SK-N-SH (cell line): Measurements from ENCODE around the gene TEX38. TPM values are rescaled to one million over a fixed set of nuclear protein-coding genes. Genes with fewer than 3 reads are reported as not detected.

ENCODE experiments used
- CTCF ChIA-PET: fragments of 300-600, 350-600 bp; formaldehyde crosslinking; extraction: SDS; loops from one replicate; lab custom pipeline; 2021; lab: Yijun Ruan, JAX
- POLR2A ChIA-PET: fragments of 350-600 bp; sonication (Branson Sonifier 250); formaldehyde crosslinking; extraction: SDS; loops from one replicate; lab custom pipeline; 2020; ENCODE audit warnings: antibody characterized with exemption, inconsistent platforms; lab: Yijun Ruan, JAX
- DNase-seq: peaks from one replicate; pipeline ENCODE4 v3.0.0; 2012
- H2AFZ ChIP-seq: fragments of 200-600 bp; sonication (generic); 2 replicates; pipeline ENCODE4 v1.8.1; 2016; ENCODE audit warnings: antibody characterized with exemption, mild to moderate bottlenecking, low read depth
- H3F3A ChIP-seq: fragments of 200-600 bp; sonication (generic); replicated peaks from 2 replicates; pipeline ENCODE3; 2016; ENCODE audit warnings: antibody characterized with exemption, mild to moderate bottlenecking; ENCODE audit not compliant: insufficient read depth
- H3K27ac ChIP-seq, 2 experiments: fragments of 200-500 bp in 1 of 2; fragments of 200-600 bp in 1 of 2; sonication (Bioruptor generic) in 1 of 2; sonication (generic), shearing (Covaris generic) in 1 of 2; 2 replicates each; pipeline versions ENCODE4 v1.5.1 to v1.6.1; 2014 to 2016; ENCODE audit warnings: low read depth in 2 of 2, inconsistent platforms in 1 of 2, low read length in 1 of 2, mild to moderate bottlenecking in 1 of 2, mixed read lengths in 1 of 2
- H3K27me3 ChIP-seq: fragments of 200-600 bp; sonication (generic), shearing (Covaris generic); 2 replicates; pipeline ENCODE4 v1.6.1; 2016; ENCODE audit warnings: mixed run types; ENCODE audit not compliant: insufficient read depth
- H3K36me3 ChIP-seq, 2 experiments: fragments of 200-500 bp in 1 of 2; fragments of 200-600 bp in 1 of 2; sonication (Bioruptor generic) in 1 of 2; sonication (generic) in 1 of 2; replicated peaks in 1 of 2; 2 replicates each; pipeline versions ENCODE3 to v1.5.1; 2014 to 2016; ENCODE audit warnings: low read length in 1 of 2, mild to moderate bottlenecking in 1 of 2; ENCODE audit not compliant: insufficient read depth in 2 of 2, control insufficient read depth in 1 of 2
- H3K4me1 ChIP-seq, 2 experiments: fragments of 200-500 bp in 1 of 2; fragments of 200-600 bp in 1 of 2; sonication (Bioruptor generic) in 1 of 2; sonication (generic), shearing (Covaris generic) in 1 of 2; 2 replicates each; pipeline versions ENCODE4 v1.5.1 to v1.6.1; 2014 to 2016; ENCODE audit warnings: low read depth in 1 of 2, low read length in 1 of 2, mixed run types in 1 of 2; ENCODE audit not compliant: insufficient read depth in 2 of 2, control insufficient read depth in 1 of 2
- H3K4me2 ChIP-seq: fragments of 200-600 bp; sonication (generic), shearing (Covaris generic); 2 replicates; pipeline ENCODE4 v1.6.1; 2017; ENCODE audit warnings: mixed run types
- H3K4me3 ChIP-seq, 2 experiments: fragments of 200-500 bp in 1 of 2; fragments of 200-600 bp in 1 of 2; sonication (Bioruptor generic) in 1 of 2; sonication (generic), shearing (Covaris generic) in 1 of 2; 2 replicates each; pipeline versions ENCODE4 v1.5.1 to v1.8.1; 2014 to 2016; ENCODE audit warnings: low read depth in 2 of 2, inconsistent platforms in 1 of 2, low read length in 1 of 2, mild to moderate bottlenecking in 1 of 2, mixed read lengths in 1 of 2, moderate library complexity in 1 of 2
- H3K79me2 ChIP-seq: fragments of 200-600 bp; sonication (generic); 2 replicates; pipeline ENCODE4 v1.8.1; 2017; ENCODE audit warnings: mild to moderate bottlenecking; ENCODE audit not compliant: insufficient read depth
- H3K9ac ChIP-seq: fragments of 200-600 bp; sonication (generic); 2 replicates; pipeline ENCODE4 v1.6.1; 2017; ENCODE audit warnings: mixed run types
- H3K9me2 ChIP-seq: fragments of 200-600 bp; sonication (generic); 2 replicates; pipeline ENCODE4 v1.6.1; 2017; ENCODE audit warnings: mixed run types
- H3K9me3 ChIP-seq: fragments of 200-600 bp; sonication (generic); 2 replicates; pipeline ENCODE4 v1.6.1; 2017; ENCODE audit warnings: mixed run types, mild to moderate bottlenecking, moderate library complexity
- H4K20me1 ChIP-seq: fragments of 200-600 bp; sonication (generic); 2 replicates; pipeline ENCODE4 v1.6.1; 2017; ENCODE audit warnings: mild to moderate bottlenecking, mixed run types; ENCODE audit not compliant: insufficient read depth
- ELF1 ChIP-seq: IDR thresholded peaks from 2 replicates; pipeline ENCODE4 v1.4.0; 2012
- FOSL2 ChIP-seq: IDR thresholded peaks from 2 replicates; pipeline ENCODE4 v1.4.0; 2012; ENCODE audit warnings: low read depth, mild to moderate bottlenecking, moderate library complexity, borderline replicate concordance
- FOXJ3 ChIP-seq: sonication (generic); formaldehyde crosslinking; IDR thresholded peaks from 2 replicates; pipeline ENCODE4 v1.5.1; 2020; ENCODE audit warnings: mild to moderate bottlenecking, missing genetic modification reagents
- JUND ChIP-seq: IDR thresholded peaks from 2 replicates; pipeline ENCODE4 v1.4.0; 2012
- MEF2A ChIP-seq: IDR thresholded peaks from 2 replicates; pipeline ENCODE4 v1.4.0; 2012; ENCODE audit warnings: low read depth, borderline replicate concordance
- MXI1 ChIP-seq: IDR thresholded peaks from 2 replicates; pipeline ENCODE4 v1.6.1; 2012; ENCODE audit warnings: mild to moderate bottlenecking, low read depth, low read length, improper control_type of control experiment
- NFIC ChIP-seq: IDR thresholded peaks from 2 replicates; pipeline ENCODE4 v1.4.0; 2012; ENCODE audit warnings: borderline replicate concordance
- NRF1 ChIP-seq: IDR thresholded peaks from 2 replicates; pipeline ENCODE4 v1.6.1; 2012; ENCODE audit warnings: low read depth, mild to moderate bottlenecking, low read length
- PBX3 ChIP-seq: IDR thresholded peaks from 2 replicates; pipeline ENCODE4; 2012
- RAD21 ChIP-seq: IDR thresholded peaks from 2 replicates; pipeline ENCODE4 v1.6.1; 2012; ENCODE audit warnings: mild to moderate bottlenecking, low read length
- RCOR1 ChIP-seq: fragments of 150-350 bp; IDR thresholded peaks from 2 replicates; pipeline ENCODE4 v1.6.1; 2017; ENCODE audit warnings: antibody characterized with exemption, low read length
- REST ChIP-seq: IDR thresholded peaks from 2 replicates; pipeline ENCODE4 v1.6.1; 2012; ENCODE audit warnings: mild to moderate bottlenecking, low read depth, low read length, moderate library complexity
- RXRA ChIP-seq: IDR thresholded peaks from 2 replicates; pipeline ENCODE4 v1.4.0; 2012; ENCODE audit warnings: low read depth, mild to moderate bottlenecking, borderline replicate concordance
- TCF12 ChIP-seq: IDR thresholded peaks from 2 replicates; pipeline ENCODE4 v1.4.0; 2012
- USF2 ChIP-seq: fragments of 150-350 bp; IDR thresholded peaks from 2 replicates; pipeline ENCODE4 v1.6.1; 2017; ENCODE audit warnings: antibody characterized with exemption, low read length, low read depth, borderline replicate concordance
- WGBS: methylation state at CpG from one replicate; pipeline ENCODE4 v1.1.6; 2017; ENCODE audit warnings: low lambda C conversion rate; 5-methylcytosine and 5-hydroxymethylcytosine counted together
- polyA plus RNA-seq, 3 experiments: library from polyadenylated mRNA; depleted of rRNA; stranded (reverse); fragments of >200 nt; gene quantifications; 2 replicates each; pipeline ENCODE4 v1.2.3, GENCODE V29; 2012

The TEX38 gene
- polyA plus RNA-seq, 1 of the 3 experiments (the other 2 are of a cell fraction): 0.07 TPM

- Histone ChIP-seq H3K27me3 (no peaks in the 10 kb centered on the region), H3K4me3 (no peak overlapping the region), H3K79me2 (no peaks in the 10 kb centered on the region), H3K9me2 (no peaks in the 10 kb centered on the region), H3K9me3 (no peaks in the 10 kb centered on the region), H3K9ac (no peak overlapping the region), H3K4me1 (peaks cover 2 to 33% of the 10 kb centered on the region in 2 experiments), H2AFZ (no peak overlapping the region), H4K20me1 (peaks cover 9% of the 10 kb centered on the region; the same call in 1 of the 2 replicates), H3K27ac (no peak overlapping the region), H3K36me3 (peaks cover 87 to 96% of the 10 kb centered on the region in 2 experiments), H3F3A (peaks cover 7% of the 10 kb centered on the region), H3K4me2 (no peak overlapping the region)
- CTCF ChIA-PET: no interaction called here
- WGBS: 36% methylated on average over 1 of the region's 1 CpG
- no peak for DNase-seq
- POLR2A ChIA-PET: no interaction called here
- no peak for TF ChIP-seq REST
- peak; percentile 22; the same call in 1 of the 2 replicates for TF ChIP-seq TCF12
- TF ChIP-seq JUND: 0 out of 2 replicates have a peak, but pooled peaks have one; percentile 8
- no peak for TF ChIP-seq RCOR1
- TF ChIP-seq FOSL2: 0 out of 2 replicates have a peak, but pooled peaks have one; percentile 30
- no peak for TF ChIP-seq RXRA
- TF ChIP-seq NFIC: no peak
- no peak for TF ChIP-seq MEF2A
- no peak for TF ChIP-seq FOXJ3 (CRISPR knock-in tag)
- TF ChIP-seq MXI1: no peak
- TF ChIP-seq NRF1: no peak
- TF ChIP-seq USF2: no peak
- peak; percentile 63 for TF ChIP-seq PBX3
- no peak for TF ChIP-seq ELF1
- TF ChIP-seq RAD21: no peak
These were observed 14.6 kb downstream of the TEX38 start for GRCh38 chr1:46686255-46686654.
